Suprapubic skin (tissue), 3 donors: ENCODE data around the gene MARCHF7.
"Not testable (repeated sequence)": the region's sequence is repeated elsewhere in the genome, so short reads cannot be mapped to it uniquely, and the experiment has no call there.

ENCODE experiments used
- POLR2A ChIP-seq, 2 donors: fragments of 450-650 bp; IDR thresholded peaks; one replicate each; pipeline ENCODE4 v1.6.1; 2017; ENCODE audit warnings: antibody characterized with exemption in 2 of 2, mild to moderate bottlenecking in 2 of 2, moderate library complexity in 2 of 2
- TF ChIP-seq, protein P1 (sequence below), 2 donors: fragments of 200-600 bp in 1 of 2; fragments of 450-650 bp in 1 of 2; sonication (generic) in 1 of 2; IDR thresholded peaks; one replicate each; pipeline ENCODE4 v1.5.1; 2016 to 2019; ENCODE audit warnings: antibody characterized with exemption in 2 of 2, mild to moderate bottlenecking in 1 of 2, moderate library complexity in 1 of 2

DNA sequence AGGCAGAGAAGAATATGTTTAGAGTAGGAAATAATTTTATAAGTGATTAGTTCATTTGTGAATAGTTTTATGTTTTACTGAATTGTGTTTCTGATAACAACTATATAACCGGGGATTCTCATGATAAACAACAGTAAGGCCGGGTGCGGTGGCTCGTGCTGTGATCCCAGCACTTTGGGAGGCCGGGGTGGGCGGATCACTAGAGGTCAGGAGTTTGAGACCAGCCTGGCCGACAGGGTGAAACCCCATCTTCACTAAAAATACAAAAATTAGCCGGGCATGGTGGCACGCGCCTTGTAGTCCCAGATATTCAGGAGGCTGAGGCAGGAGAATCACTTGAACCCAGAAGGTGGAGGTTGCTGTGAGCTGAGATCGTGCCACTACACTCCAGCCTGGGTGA is 32.9 kb downstream of the MARCHF7 start:
- TF ChIP-seq, protein P1, sequence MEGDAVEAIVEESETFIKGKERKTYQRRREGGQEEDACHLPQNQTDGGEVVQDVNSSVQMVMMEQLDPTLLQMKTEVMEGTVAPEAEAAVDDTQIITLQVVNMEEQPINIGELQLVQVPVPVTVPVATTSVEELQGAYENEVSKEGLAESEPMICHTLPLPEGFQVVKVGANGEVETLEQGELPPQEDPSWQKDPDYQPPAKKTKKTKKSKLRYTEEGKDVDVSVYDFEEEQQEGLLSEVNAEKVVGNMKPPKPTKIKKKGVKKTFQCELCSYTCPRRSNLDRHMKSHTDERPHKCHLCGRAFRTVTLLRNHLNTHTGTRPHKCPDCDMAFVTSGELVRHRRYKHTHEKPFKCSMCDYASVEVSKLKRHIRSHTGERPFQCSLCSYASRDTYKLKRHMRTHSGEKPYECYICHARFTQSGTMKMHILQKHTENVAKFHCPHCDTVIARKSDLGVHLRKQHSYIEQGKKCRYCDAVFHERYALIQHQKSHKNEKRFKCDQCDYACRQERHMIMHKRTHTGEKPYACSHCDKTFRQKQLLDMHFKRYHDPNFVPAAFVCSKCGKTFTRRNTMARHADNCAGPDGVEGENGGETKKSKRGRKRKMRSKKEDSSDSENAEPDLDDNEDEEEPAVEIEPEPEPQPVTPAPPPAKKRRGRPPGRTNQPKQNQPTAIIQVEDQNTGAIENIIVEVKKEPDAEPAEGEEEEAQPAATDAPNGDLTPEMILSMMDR (IDR thresholded peaks at IDR 0.05), result not testable (repeated sequence)
- TF ChIP-seq POLR2A (IDR thresholded peaks at IDR 0.05), result not testable (repeated sequence)
